ES-I3 (cell line): ENCODE results near the gene TH.

Experiments
- H3K36me3 ChIP-seq: 2 replicates; pipeline ENCODE4 v1.6.1; 2013; ENCODE audit warnings: mild to moderate bottlenecking, low read length, control low read depth, moderate library complexity; ENCODE audit not compliant: insufficient read depth
- H3K4me1 ChIP-seq: 2 replicates; pipeline ENCODE4 v1.6.1; 2013; ENCODE audit warnings: mild to moderate bottlenecking, control low read depth, low read length; ENCODE audit not compliant: insufficient read depth
- H3K9ac ChIP-seq: 2 replicates; pipeline ENCODE4 v1.6.1; 2013; ENCODE audit warnings: low read depth, mild to moderate bottlenecking, low read length, moderate library complexity
- H3K9me3 ChIP-seq: 2 replicates; pipeline ENCODE4 v1.6.1; 2013; ENCODE audit warnings: mild to moderate bottlenecking, low read length, moderate library complexity; ENCODE audit not compliant: control insufficient read depth, insufficient read depth

TH gene

DNA sequence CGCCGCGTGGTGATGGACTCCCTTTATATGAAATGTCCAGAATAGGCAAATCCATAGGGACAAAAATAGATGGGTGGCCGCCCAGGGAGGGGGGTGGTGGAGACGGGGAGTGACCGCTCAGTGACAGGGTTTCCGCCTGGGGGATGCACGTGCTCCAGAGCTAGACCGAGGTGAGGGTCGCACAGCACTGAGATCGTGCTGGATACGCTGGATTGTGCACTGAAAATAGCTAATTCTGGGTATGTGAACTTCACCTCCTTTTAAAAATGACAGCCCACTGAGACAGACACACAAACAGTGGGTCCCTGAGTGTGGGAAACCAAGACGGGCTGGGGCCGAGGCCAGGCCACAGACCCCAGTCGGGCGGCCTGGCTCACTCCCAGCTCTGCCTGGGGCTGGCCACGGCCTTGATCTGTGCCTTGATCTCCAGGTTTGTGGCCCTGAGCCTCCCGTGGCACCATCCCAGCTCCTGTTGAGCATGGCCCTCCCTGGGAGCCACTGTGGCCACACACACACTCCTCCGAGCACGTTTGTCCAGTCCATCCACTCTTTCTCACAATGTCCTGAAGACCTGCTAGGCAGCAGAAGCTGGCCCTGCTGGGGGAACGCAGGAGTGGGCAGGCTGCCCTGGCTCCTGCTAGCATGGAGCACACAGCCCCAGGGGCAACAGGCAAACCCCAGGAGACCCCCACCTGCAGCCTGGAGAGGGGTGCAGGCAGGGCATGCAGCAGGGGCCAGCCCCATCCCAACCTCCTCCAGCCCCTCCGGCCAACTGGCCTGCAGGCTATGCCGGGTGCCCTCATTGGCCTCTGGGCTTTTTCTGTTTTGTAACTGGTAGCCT, 41.0 kb upstream of the TH start:
- Histone ChIP-seq H3K36me3 (no peaks in the 10 kb centered on the region), H3K9ac (no peak overlapping the region), H3K4me1 (peaks cover 13% of the 10 kb centered on the region; the same call in 1 of the 2 replicates), H3K9me3 (0 out of 2 replicates have a peak, but pooled peaks cover 2% of the 10 kb centered on the region)

GRCh38 chr11:2211113-2211971, 39.7 kb upstream of the TH start:
- Histone ChIP-seq H3K9me3 (0 out of 2 replicates have a peak, but pooled peaks cover 2% of the 10 kb centered on the region), H3K4me1 (peaks cover 13% of the 10 kb centered on the region; the same call in 1 of the 2 replicates), H3K36me3 (no peaks in the 10 kb centered on the region), H3K9ac (no peak overlapping the region)

GRCh38 chr11:2210366-2211112, 38.9 kb upstream of the TH start:
- Histone ChIP-seq H3K4me1 (peaks cover 13% of the 10 kb centered on the region; the same call in 1 of the 2 replicates), H3K9ac (no peak overlapping the region), H3K9me3 (0 out of 2 replicates have a peak, but pooled peaks cover 2% of the 10 kb centered on the region), H3K36me3 (no peaks in the 10 kb centered on the region)

DNA sequence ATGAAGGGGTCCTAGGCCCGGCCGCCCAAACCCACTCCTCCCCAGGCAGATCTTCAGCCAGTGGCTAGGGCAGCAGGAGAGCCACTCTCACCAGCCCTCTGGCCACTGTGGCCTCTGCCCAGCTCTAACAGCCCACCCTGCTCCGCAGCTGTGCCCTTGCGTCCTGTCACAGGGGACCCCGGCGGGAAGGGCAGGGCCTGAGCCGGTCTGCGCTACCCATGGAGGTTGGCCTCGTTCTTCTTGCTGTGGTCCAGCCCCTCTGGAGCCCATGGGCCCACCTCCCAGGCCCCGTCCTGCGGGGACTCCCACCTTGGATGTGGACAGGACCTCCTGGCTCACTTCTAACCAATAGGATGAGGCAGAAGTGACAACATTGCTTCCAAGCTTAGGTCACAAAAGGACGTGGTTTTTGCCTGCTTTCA, 38.3 kb upstream of the TH start:
- Histone ChIP-seq H3K9ac (no peak overlapping the region), H3K4me1 (peaks cover 13% of the 10 kb centered on the region; the same call in 1 of the 2 replicates), H3K9me3 (0 out of 2 replicates have a peak, but pooled peaks cover 2% of the 10 kb centered on the region), H3K36me3 (no peaks in the 10 kb centered on the region)

DNA sequence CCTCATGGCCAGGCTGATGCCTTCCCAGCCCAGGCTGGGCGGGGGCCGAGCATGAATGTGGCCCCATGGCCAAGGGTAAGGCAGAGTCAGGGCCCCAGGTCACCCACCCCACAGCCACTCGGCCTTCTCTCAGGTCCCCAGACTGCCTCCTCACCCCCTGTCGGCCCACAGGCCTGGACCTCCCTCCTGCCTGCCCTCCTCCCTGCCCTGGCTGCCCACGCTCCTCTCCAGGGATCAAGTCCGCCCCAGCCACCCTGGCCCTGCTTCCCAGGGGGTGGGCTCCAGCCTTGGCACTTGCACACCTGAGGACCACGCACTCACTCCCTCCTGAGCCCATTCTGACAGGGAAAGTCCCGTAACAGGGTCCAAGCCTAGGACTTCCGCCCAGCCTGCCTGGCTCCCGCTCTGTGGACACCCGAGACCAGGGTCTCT, 37.8 kb upstream of the TH start:
- H3K9me3 ChIP-seq = 0 out of 2 replicates have a peak, but pooled peaks cover 2% of the 10 kb centered on the region
- no peaks in the 10 kb centered on the region for H3K36me3 ChIP-seq
- H3K9ac ChIP-seq = no peak overlapping the region
- H3K4me1 ChIP-seq = peaks cover 13% of the 10 kb centered on the region; the same call in 1 of the 2 replicates

GRCh38 chr11:2208691-2209369, 37.2 kb upstream of the TH start:
- no peaks in the 10 kb centered on the region for H3K36me3 ChIP-seq
- H3K9ac ChIP-seq = no peak overlapping the region
- 0 out of 2 replicates have a peak, but pooled peaks cover 2% of the 10 kb centered on the region for H3K9me3 ChIP-seq
- peaks cover 10% of the 10 kb centered on the region; the same call in 1 of the 2 replicates for H3K4me1 ChIP-seq

- no peaks in the 10 kb centered on the region for H3K36me3 ChIP-seq
- H3K9me3 ChIP-seq = 0 out of 2 replicates have a peak, but pooled peaks cover 2% of the 10 kb centered on the region
- no peak overlapping the region for H3K9ac ChIP-seq
- H3K4me1 ChIP-seq = 0 out of 2 replicates have a peak, but pooled peaks cover 4% of the 10 kb centered on the region
Measured at GRCh38 chr11:2207773-2208621, 36.4 kb upstream of the TH start.

DNA sequence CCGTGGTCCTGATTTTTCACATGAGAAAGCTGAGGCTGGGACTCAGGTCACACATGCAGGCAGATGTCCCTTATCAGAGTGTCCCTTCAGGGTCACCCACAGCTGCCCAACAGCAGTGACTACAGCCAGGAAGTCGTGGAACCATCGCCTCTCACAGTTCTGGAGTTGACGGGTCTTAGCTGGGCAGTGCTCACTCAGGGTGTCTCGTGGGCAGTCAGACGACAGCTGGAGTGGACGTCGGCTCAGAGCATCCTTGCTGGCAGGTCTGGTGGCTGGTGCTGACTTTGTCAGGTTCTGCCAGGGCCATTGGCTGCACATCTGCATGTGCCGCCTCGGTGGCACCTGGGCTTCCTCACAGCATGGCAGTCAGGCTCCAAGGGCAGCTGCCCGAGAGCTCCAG, 35.6 kb upstream of the TH start:
- Histone ChIP-seq H3K9ac (no peak overlapping the region), H3K36me3 (no peaks in the 10 kb centered on the region), H3K9me3 (0 out of 2 replicates have a peak, but pooled peaks cover 2% of the 10 kb centered on the region), H3K4me1 (no peaks in the 10 kb centered on the region)

- no peaks in the 10 kb centered on the region for H3K4me1 ChIP-seq
- H3K36me3 ChIP-seq = no peaks in the 10 kb centered on the region
- no peak overlapping the region for H3K9ac ChIP-seq
- H3K9me3 ChIP-seq = 0 out of 2 replicates have a peak, but pooled peaks cover 2% of the 10 kb centered on the region
Measured at GRCh38 chr11:2205981-2206690, 34.5 kb upstream of the TH start.

- Histone ChIP-seq H3K9ac (no peak overlapping the region), H3K4me1 (no peaks in the 10 kb centered on the region), H3K36me3 (no peaks in the 10 kb centered on the region), H3K9me3 (0 out of 2 replicates have a peak, but pooled peaks cover 2% of the 10 kb centered on the region)
Measured at GRCh38 chr11:2205214-2205720, 33.7 kb upstream of the TH start.

DNA sequence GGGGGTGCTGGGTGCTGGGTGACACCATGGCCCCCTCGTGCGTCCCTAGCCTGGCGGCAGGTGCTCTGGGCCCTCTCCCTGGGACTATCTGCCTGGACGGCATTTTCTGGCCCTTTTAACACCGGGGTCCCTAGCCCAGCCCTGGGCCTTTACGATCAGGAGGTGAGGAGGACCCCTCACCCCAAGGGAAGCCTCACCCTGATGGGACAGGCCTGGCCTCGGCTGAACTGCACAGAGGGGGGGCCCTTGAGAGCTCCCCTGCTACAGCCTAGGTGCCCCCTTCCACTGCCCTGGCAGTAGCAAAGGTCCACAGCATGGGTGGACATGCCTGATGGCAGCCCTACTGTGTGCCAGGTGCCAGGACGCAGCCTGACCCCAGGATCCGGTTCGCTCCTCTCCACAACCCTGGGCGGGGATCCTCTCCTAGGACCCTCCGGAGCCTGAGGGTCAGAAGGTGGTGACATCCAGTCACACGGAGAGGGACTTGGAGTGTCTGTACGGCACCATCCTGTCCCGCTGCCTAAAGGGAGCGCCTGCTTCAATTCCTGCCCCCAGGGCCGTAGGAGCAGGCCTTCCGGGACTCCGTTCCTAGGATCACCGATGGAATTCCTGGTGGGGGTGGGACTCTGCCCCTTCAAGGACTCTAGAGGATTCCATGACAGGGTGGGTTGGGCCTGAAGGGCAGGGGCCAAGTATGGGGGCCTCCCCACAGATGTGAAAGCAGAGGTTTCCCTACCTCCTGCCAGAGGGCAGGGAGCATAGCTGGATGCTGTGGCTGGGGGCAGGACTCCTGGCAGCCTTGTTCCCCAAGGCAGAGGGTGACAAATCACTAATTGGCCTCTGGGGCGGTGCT, 33.0 kb upstream of the TH start:
- Histone ChIP-seq H3K36me3 (no peaks in the 10 kb centered on the region), H3K4me1 (no peaks in the 10 kb centered on the region), H3K9ac (no peak overlapping the region), H3K9me3 (0 out of 2 replicates have a peak, but pooled peaks cover 2% of the 10 kb centered on the region)
